ENCODE results near the gene LRRC38.

- TF ChIP-seq, protein P1, sequence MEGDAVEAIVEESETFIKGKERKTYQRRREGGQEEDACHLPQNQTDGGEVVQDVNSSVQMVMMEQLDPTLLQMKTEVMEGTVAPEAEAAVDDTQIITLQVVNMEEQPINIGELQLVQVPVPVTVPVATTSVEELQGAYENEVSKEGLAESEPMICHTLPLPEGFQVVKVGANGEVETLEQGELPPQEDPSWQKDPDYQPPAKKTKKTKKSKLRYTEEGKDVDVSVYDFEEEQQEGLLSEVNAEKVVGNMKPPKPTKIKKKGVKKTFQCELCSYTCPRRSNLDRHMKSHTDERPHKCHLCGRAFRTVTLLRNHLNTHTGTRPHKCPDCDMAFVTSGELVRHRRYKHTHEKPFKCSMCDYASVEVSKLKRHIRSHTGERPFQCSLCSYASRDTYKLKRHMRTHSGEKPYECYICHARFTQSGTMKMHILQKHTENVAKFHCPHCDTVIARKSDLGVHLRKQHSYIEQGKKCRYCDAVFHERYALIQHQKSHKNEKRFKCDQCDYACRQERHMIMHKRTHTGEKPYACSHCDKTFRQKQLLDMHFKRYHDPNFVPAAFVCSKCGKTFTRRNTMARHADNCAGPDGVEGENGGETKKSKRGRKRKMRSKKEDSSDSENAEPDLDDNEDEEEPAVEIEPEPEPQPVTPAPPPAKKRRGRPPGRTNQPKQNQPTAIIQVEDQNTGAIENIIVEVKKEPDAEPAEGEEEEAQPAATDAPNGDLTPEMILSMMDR (IDR thresholded peaks at IDR 0.05; ENCODE audit: insufficient read depth, low read depth, low read length) = peak; percentile 24
- TF ChIP-seq EZH2 (IDR thresholded peaks at IDR 0.05; ENCODE audit: insufficient read depth, low read length) = no peak
Observed at GRCh38 chr1:13543451-13544220, 29.8 kb upstream of the LRRC38 start.
